B cell (primary cell): Measurements from ENCODE around the gene FYB2.

Source experiments
- EZH2 ChIP-seq: IDR thresholded peaks from 2 replicates; pipeline ENCODE4 v1.6.1; 2012; ENCODE audit warnings: borderline replicate concordance, low read depth, mild to moderate bottlenecking, moderate library complexity, low read length; ENCODE audit not compliant: insufficient read depth, poor library complexity, severe bottlenecking
- TF ChIP-seq, protein P1 (sequence below): fragments of 200-600 bp; IDR thresholded peaks from one replicate; pipeline ENCODE4 v1.8.0; 2022; ENCODE audit warnings: antibody characterized with exemption, mild to moderate bottlenecking

DNA sequence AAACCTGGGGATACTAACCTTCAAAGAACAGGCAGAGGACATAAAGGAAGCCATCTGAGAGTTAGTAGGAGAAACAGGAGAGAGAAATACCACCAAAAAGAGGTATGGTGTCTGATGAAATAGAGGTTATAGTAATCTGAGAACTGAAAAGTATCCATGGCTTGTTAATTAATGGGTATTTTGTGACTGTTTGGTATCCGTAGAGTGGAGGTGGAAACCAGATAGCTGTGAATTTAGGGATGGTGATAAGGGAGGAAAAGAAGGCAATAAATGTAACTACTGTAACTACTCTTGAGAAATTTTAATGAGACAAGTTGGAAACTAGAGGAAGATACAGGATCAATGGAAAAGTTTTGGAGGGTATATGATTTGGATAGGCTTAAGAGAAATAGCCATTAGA is 146.6 kb downstream of the FYB2 start:
- TF ChIP-seq, protein P1, sequence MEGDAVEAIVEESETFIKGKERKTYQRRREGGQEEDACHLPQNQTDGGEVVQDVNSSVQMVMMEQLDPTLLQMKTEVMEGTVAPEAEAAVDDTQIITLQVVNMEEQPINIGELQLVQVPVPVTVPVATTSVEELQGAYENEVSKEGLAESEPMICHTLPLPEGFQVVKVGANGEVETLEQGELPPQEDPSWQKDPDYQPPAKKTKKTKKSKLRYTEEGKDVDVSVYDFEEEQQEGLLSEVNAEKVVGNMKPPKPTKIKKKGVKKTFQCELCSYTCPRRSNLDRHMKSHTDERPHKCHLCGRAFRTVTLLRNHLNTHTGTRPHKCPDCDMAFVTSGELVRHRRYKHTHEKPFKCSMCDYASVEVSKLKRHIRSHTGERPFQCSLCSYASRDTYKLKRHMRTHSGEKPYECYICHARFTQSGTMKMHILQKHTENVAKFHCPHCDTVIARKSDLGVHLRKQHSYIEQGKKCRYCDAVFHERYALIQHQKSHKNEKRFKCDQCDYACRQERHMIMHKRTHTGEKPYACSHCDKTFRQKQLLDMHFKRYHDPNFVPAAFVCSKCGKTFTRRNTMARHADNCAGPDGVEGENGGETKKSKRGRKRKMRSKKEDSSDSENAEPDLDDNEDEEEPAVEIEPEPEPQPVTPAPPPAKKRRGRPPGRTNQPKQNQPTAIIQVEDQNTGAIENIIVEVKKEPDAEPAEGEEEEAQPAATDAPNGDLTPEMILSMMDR = no peak
- TF ChIP-seq EZH2 = no peak
